DMS53 treated with DMSO at 0.1 percent for 48 hours (cell line): ENCODE results near the gene PREX1.

Experiments used
- DNase-seq: peaks from one replicate; lab custom pipeline; 2025; ENCODE audit not compliant: unreplicated experiment; lab: John Stamatoyannopoulos, UW

The PREX1 gene

DNA sequence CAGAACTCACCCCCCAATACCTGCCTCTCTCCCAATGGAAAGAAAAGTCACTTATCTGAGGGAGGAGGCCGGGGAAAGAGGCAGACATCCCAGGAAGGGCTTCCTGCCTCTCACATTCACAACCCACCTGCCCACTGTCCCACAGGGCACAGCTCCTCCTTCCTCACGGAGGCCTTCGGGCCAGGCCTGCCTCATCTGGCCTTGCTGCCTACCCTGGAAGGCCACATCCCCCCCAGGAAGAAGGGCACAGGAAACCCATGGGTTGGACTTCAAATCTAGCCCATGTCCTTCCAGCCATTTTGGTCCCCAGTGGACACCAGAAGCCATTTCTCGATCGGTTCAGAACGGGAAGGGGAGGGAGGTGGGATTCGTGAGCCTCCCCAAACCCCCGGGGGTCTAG is 162.0 kb downstream of the PREX1 start:
- DNase-seq = no peak

DNA sequence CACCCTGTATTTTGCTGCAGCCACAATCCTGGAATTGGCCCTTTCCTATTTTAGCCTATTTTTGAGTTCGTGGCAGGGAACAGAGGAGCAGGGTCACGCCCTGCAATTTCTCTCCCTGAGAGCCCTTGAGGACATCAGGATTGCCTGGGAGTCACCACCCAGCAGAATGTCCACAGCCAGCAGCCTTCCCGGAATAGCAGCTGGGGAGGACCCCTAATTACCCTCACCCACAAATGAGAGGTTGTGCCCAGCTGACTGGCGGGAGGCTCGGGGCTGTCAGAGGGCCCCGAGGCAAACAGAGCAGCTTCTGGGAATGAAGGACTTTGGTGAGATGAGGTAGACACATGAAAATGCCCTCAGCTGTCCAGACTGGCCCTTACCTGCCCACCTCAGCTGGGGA is 165.1 kb downstream of the PREX1 start:
- DNase-seq = no peak

DNA sequence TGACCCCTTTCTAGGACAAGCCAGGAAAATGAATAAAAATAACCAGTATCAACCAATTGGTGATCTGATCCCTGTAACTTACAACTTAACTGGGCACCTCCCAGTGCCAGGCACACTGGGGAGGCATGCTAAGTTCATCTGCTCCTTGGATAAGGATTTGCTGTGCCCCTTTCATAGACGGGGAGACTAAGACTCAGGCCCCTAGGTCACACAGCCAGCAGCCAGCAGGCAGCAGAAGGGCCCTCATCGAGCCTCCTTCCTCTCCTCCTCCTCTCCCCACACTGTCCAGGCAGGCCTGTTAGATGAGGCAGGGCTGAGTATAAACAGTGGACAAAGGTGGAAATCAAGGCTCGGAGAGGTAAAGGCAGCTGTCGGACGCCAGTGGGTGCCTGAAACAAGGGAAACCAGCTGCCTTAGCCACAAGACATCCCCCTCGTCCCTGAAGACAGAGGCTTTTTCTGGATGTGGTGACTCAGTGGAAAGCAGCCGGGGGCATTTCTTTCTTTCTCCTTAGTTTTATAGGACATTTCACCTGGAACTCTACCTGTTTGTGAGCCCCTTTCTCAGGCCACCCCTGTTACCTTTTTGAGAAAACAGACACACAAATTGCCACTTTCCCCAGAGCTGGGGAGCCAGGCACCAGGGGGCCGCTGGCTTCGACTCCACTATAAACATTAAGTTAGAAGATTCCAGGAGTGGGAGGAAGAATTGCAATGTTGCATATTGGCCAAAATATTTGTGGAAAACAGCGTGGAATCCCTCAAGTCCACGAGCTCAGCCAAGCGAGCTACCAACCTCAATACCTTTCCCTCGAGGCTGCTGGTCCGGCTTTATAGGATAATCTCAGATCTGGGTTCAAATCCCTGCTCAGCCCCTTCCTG is 166.0 kb downstream of the PREX1 start:
- DNase-seq = no peak

DNA sequence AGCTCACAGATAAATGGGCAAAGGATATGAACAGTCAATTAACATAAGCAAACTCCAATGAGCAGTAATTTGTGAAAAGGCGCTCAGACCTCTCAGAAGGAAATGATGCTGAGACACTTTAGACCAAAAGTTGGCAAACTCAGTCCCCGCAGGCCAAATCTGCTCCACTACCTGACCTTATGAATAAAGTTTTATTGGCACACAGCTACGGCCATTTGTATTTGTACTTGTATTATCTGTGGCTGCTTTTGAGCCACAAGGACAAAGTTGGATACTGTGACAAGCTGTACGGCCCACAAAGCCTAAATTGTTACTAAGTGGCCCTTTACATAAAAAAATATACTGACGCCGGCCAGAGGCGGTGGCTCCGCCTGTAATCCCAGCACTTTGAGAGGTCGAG is 167.0 kb downstream of the PREX1 start:
- no peak for DNase-seq

DNA sequence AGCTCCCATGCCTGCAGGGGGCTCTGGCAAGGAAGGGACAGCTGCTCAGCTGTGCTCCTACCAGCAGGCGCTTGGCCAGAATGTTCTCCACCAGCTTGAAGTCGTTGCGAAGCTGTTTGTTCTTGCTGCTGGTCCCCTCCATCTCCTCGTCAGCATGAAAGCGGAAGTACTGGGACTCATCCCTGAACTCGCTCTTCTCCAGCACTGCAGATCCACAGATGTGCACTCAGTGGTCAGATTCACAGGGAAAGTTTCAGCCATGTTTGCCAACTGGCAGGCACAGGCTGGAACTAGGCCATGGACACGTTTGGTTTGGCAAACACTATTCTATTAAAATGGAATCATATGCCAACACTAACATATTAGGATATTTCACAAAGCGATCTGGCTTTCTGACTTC is 167.9 kb downstream of the PREX1 start:
- no peak for DNase-seq

DNA sequence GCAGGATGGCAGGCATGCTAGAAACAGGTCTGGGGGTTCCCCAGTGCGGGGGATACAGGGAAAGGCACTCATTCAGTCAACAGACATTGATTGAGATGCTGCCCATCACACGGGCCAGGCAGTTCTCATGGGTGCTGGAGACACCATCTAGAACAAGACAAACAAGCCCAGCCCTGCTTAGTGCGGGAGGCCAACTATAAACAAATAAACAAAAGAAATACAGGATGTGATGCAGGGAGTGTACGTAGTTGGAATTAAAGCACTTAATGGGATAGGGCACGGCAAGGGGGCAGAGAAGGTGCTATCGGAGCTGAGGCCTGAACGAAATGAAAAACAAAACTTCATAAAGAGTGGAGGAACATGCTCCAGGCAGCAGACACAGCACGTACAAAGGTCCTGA is 169.3 kb downstream of the PREX1 start:
- DNase-seq = no peak

DNA sequence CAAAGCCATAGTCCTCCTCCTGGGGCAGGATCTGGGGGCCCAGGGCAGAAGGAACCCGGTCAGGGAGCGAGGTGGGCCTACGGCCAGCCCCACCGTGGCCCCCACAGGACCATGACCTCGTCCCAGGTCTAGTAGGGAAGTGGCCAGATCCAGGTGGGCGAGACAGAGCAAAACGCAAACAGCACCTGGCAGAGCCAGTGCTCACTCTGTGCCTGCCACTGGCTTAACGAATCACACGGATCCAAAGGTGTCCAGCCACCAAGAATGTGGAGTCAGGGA is 169.7 kb downstream of the PREX1 start:
- no peak for DNase-seq

DNA sequence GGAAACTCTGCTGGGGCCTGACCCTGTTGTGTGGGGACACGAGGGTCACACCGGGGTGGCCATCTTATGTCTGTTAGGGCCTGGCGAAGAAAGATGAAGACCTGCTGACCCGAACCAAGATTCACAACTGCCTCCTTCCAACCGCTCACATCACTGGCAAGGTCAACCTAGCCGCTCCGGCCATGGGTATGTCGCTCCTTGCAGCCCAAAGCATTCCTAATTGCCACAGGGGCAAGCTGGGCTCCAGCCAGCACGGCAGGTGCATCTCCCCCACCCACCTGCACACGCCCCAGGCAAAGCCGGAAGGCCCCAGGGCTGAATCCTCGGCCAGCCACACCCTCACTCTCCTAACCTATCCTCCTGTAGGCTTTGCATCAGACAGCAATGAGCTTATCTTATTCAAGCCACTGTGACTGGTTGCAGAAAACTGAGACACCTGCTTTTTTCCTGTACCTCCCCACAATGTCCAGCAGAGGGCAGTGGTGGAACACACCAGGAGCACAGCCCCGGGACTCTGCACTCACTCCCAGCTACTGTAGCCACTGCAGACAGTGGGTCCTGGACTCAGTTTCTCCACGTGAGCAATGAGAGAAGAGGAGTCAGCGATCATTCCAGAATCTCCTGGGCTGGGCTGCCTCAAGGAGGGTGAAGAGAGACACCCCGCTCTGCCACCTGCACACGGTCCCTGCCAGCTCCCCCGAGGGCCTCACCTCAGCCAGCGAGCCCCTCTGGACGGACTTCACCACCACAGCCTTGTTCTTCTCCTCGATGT is 170.2 kb downstream of the PREX1 start:
- peak; percentile 44 for DNase-seq

DNA sequence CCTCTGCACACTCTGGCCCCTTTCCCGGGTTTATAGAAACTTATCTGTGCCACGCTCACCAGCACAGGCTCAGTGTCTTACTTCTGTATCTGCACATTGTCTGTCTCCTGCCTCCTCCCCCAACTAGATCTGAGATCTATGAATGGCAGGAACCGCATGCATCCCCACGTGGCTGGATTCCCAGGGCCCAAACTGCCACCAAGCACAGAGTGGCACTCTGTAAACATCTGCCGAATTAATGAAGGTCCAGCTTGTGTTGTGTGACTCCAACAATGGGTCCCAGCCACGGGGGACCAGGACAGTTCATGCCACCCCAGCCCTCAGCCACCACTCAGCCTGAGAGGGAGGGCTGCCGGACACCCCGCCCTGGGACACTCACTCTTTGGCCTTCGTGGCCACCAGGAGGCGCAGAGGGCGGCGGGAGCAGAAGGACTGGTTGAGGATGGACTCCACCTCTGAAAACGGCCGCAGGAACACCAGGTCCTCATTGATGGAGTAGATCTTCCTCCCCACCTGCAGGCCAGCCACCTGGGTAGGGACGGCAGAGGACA is 171.1 kb downstream of the PREX1 start:
- DNase-seq = no peak

DNA sequence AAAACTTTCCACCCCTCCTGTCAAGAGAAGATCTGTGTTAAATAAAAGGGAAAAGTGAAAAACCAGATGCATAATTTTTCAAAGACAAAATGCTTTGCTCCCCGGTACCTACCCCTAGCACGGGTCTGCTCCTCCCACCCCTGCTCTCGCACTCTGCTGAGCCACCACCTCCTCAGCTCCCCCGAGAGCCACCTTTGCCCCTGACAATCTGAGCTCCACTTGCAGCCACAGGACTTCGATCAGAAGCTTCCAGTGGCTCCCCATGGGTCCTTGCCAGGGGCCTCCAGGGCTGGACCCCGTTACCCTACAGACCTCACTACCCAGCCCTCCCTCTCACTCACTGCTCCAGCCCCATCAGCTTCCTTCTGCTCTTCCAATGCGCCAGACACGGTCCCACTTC is 171.7 kb downstream of the PREX1 start:
- DNase-seq = no peak

DNA sequence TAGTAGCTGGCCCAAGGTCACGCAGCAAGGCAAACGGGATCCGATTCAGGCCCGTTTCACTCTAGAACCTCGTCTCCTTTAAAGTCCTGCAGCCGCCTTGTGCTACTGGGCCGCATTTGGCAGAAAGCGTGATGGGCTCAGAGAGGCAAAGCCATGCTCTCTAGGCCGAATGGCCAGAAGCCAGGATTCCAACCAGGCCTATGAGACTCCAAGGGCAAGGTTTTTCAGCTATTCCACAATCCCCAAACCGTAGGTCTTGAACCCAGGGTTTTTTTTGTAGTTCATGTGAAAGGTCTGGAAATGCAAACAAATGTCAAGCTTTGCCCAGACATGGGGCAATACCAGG is 174.1 kb downstream of the PREX1 start:
- DNase-seq = no peak

DNA sequence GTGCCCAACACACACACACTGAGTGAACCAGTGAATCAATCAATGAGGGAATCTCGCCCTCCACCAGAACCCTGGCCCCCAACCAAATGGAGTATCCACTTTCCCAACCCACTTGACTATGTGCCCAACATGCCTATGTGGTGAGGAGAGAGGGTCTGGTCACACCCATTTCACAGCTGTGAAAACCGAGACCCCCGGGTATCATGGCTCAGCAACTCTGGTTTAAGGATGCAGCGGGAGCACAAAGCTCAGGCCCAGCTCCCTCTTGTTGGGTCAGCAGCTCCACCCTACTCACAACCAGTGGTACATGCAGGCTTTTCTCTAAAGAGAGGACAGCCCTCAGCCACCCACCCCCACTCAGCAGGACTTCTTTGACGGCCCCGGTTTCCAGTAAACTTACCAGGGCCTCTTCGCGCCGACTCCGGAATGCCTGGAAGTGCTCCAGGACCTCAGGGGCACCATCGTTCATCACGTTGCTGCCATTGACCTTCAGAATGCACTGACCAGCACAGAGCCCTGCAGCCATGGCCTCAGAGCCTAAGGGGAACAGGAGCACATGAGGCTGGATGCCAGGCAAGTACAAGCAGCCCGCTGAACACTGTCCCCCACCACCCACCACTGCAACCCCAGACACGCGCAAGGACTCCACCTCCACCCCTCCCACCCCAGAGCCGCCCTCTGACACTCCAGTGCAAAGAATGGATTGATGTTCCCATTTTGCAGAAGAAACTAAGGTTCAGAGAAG is 174.7 kb downstream of the PREX1 start:
- no peak for DNase-seq

DNA sequence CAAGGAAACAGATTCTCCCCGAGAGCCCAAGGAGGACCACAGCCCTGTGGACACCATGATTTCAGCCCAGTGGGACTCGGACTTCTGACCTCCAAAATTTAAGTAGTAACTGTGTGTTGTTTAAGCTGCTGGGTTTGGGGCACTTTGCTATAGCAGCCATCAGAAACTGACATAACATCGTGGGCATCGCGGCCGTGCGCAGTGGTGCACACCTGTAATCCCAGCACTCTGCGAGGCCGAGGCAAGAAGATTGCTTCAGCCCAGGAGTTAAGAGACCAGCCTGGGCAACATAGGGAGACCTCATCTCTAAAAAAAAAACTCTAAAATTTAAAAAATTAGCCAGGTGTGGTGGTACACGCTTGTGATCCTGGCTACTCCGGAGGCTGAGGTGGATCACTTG is 175.8 kb downstream of the PREX1 start:
- no peak for DNase-seq

DNA sequence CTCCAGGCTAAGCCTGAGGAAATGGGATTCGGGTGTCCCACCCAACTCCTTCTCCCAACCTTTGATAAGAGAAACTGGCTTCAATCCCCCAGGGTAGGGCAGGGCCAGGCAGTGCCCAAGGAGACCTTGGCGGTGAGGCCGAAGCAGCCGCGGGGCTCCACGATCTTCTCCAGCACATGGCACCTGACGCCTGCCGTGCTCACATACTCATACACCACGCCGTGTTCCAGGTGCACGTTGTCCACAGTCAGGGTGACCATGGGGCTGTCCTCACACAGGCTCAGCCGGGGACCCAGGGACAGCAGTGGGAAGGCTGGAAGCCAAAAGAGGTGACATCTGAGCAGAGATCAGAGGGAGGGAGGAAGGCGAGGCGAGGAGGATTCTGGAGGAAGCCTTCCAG is 176.5 kb downstream of the PREX1 start:
- no peak for DNase-seq

DNA sequence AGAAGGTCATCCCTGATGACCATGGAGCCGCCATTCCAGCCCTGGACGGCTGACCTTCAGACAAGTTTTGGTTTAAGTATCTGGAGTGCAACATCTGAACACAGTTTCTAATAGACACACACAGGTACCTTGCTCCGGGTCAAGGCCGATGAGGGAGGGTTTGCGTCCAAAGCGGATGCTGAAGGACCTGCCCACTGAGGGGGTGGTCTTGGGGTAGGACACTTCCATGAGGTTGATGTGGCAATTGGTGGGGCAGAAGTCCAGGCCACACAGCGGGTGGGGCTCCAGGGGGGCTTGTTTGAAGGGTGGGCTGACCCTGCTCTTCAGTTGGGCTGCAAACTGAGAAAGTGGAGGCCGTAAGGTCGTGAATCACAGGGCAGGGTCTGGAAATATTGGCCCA is 177.9 kb downstream of the PREX1 start:
- no peak for DNase-seq

DNA sequence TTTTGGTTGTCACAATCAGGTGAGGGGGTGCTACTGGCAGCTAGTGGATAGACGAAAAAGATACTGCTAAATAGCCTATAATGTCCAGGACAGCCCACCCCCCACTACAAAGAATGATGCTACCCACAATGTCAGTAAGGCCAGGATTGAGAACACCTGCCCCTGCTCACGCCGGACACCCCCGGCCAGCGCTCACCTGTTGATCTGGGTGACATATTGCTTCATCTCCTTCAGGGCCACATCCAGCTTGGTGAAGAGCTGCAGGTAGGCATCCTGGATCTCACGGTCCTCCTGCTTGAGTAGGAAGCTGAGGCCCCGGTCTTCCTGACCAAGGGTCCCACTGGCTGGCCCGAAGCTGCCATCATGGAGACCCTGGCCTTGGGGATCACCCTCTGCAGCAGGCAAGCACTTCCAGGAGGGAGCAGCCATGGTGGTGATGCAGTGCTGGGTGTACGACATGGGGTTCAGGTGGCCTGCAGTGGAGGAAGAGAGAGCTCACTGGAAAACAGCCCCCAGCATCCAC is 178.6 kb downstream of the PREX1 start:
- no peak for DNase-seq

DNA sequence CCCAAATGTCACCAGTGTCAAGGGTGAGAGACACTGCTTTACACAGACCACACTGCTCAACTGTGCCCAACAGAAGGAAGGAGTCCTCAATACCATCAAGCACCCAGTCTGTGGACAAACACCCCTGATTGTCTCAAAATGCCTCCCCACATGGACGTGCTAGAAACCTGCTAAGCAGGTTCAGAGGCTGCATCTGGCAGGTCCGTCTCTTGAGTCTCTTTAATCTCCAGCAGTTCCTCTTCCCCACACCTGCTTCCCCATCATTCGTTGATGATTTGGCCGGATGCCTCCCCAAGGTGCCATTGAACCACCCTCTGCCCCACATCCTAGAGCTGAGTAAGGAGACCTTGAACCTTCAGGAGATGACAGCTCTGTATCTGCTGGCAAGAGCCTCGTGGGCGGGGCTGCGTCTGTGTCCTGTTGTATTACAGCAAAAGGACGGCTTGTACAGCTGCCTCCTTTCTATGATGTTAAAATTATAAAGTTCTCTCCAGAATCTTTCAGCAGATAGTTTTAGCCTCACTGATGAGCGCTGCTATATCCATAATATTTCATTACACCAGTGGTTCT is 179.2 kb downstream of the PREX1 start:
- DNase-seq = no peak

DNA sequence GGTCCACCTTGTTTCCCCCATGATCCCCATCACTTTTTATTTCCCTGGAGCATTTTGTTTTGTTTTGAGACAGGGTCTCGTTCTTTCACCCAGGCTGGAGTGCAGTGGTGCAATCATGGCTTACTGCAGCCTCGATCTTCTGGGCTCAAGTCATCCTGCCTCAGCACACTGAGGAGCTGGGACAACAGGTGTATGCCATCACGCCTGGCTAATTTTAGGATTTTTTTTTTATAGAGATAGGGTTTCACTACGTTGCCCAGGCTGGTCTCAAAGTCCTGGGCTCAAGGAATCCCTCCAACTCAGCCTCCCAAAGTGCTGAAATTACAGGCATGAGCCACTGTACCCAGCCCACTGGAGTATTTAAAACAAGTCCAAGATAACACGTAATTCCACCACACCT is 179.9 kb downstream of the PREX1 start:
- DNase-seq = no peak

DNA sequence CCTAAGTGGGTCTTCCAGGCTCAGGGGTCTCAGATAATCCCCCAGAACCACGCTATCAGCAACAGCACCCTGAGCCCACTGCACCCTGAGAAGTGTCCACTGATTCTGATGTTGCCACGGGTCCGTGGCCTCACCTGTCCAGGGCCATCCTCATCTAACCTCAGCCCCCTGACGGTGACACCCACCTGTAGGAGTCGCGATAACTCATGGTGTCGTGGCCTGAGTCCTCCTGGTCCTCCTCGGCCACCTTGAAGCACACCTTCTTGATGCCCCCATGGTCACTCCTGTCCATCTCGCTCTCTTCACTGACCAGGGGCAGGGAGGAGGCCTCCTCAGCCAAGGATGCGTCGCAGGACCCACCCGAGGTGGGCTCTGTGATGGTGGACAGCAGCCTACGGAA is 182.1 kb downstream of the PREX1 start:
- no peak for DNase-seq

DNA sequence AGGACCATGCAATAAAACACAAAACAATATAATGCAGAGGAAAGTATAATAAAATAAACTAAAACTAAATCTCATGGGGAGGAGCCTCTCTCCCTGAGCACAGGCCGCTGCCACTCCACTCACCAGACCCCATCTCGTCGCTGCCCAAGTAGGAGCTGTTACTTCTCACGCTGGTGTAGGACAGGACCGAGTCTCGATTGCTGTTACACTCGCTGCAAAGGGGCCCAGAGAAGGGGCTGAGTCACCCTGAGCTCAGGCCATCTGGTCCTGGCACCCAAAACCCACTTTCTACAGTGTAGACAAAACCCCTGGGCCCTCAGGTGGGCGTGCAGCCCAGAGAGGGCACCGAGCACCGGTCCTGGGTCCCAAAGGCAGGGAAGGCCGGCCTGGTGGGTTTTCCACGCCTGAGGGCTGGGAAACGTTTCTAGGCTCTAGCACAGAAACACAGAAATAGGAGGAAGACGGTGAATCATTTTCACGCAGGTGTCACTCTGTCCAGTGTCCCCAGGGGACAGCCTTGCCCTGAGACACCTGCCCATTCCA is 183.4 kb downstream of the PREX1 start:
- no peak for DNase-seq
